Endothelial cell of umbilical vein (primary cell): ENCODE measurements around the gene HLA-DOA.

Source experiments
- JUN ChIP-seq: IDR thresholded peaks from 2 replicates; pipeline ENCODE4 v1.6.1; 2011; ENCODE audit warnings: borderline replicate concordance, low read depth; ENCODE audit not compliant: insufficient read length, insufficient read depth
- TF ChIP-seq, protein P1 (sequence below): IDR thresholded peaks from 2 replicates; pipeline ENCODE4 v1.6.1; 2011; ENCODE audit not compliant: insufficient read depth, insufficient read length

GRCh38 chr6:32979720-32980487 is 29.5 kb downstream of the HLA-DOA start:
- no peak for TF ChIP-seq JUN
- TF ChIP-seq, protein P1, sequence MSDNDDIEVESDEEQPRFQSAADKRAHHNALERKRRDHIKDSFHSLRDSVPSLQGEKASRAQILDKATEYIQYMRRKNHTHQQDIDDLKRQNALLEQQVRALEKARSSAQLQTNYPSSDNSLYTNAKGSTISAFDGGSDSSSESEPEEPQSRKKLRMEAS, result no peak
